ENCODE results near the gene RPS6KA2. TPM values are rescaled to one million over a fixed set of nuclear protein-coding genes. Genes with fewer than 3 reads are reported as not detected.

Gene RPS6KA2
- total and polyA plus RNA-seq, 3 donors from 2014 or later, result 18.4 to 21.7 (median 19.8) TPM

- intact Hi-C loops (cut with DNase I; ENCODE audit: low total_unique reads), result no loop called here
- Histone ChIP-seq H3K9me3 (no peaks in the 10 kb centered on the region), H3K27ac (no peak overlapping the region), H3K4me3 (no peak overlapping the region), H3K36me3 (ENCODE audit: low read depth, missing control alignments) (no peaks in the 10 kb centered on the region), H3K4me1 (peaks cover 8% of the 10 kb centered on the region), H3K27me3 (no peaks in the 10 kb centered on the region)
- TF ChIP-seq POLR2A (IDR thresholded peaks at IDR 0.05) (no peak), CTCF (IDR thresholded peaks at IDR 0.05) (no peak)
- WGBS, 2 donors, result 77 to 80% methylated on average over 6 of the region's 6 CpGs
- no peak for DNase-seq
These were observed 12.9 kb upstream of the RPS6KA2 start for GRCh38 chr6:166639921-166640320.

- no peaks in the 10 kb centered on the region for H3K9me3 ChIP-seq
- 73 to 83% methylated on average over 7 of the region's 7 CpGs for WGBS, 2 donors
These were observed 11.5 kb upstream of the RPS6KA2 start for GRCh38 chr6:166638573-166638964.

GRCh38 chr6:166637812-166638572, 10.9 kb upstream of the RPS6KA2 start:
- intact Hi-C loops (cut with DNase I; ENCODE audit: low total_unique reads), result no loop called here
- H3K27me3 ChIP-seq, result no peaks in the 10 kb centered on the region
- no peak overlapping the region for H3K4me3 ChIP-seq
- no peak overlapping the region for H3K27ac ChIP-seq
- no peaks in the 10 kb centered on the region for H3K9me3 ChIP-seq
- WGBS, 2 donors, result 89 to 91% methylated on average over 20 to 29 of the region's 29 CpGs
- no peaks in the 10 kb centered on the region for H3K36me3 ChIP-seq (ENCODE audit: low read depth, missing control alignments)
- TF ChIP-seq CTCF (IDR thresholded peaks at IDR 0.05) (no peak), POLR2A (IDR thresholded peaks at IDR 0.05) (no peak)
- no peak for DNase-seq
- peaks cover 8% of the 10 kb centered on the region for H3K4me1 ChIP-seq

More at GRCh38 chr6:166638573-166638964, 11.5 kb upstream of the RPS6KA2 start:
- no peak for TF ChIP-seq POLR2A (IDR thresholded peaks at IDR 0.05)
- no peak for TF ChIP-seq CTCF (IDR thresholded peaks at IDR 0.05)
- Histone ChIP-seq H3K36me3 (ENCODE audit: low read depth, missing control alignments) (no peaks in the 10 kb centered on the region), H3K27me3 (no peaks in the 10 kb centered on the region), H3K27ac (no peak overlapping the region), H3K4me3 (no peak overlapping the region), H3K4me1 (peaks cover 8% of the 10 kb centered on the region)
- intact Hi-C loops (cut with DNase I; ENCODE audit: low total_unique reads), result no loop called here
- no peak for DNase-seq

- Histone ChIP-seq H3K27ac (no peak overlapping the region), H3K36me3 (ENCODE audit: low read depth, missing control alignments) (no peaks in the 10 kb centered on the region)
These were observed 9.9 kb upstream of the RPS6KA2 start for GRCh38 chr6:166636934-166637333.

More at GRCh38 chr6:166636934-166637333, 9.9 kb upstream of the RPS6KA2 start:
- no peak for TF ChIP-seq POLR2A (IDR thresholded peaks at IDR 0.05)
- TF ChIP-seq CTCF (IDR thresholded peaks at IDR 0.05), result no peak
- Histone ChIP-seq H3K27me3 (no peaks in the 10 kb centered on the region), H3K4me1 (peaks cover 8% of the 10 kb centered on the region), H3K4me3 (no peak overlapping the region), H3K9me3 (no peaks in the 10 kb centered on the region)
- intact Hi-C loops (cut with DNase I; ENCODE audit: low total_unique reads), result no loop called here
- 60 to 61% methylated on average over 10 of the region's 10 CpGs for WGBS, 2 donors
- DNase-seq, result peak; percentile 9

All from testis (tissue), 3 donors.